LNCaP clone FGC (cell line): ENCODE measurements around the gene PLEKHG7.

Experiments used
- DNase-seq: peaks from one replicate; pipeline ENCODE4 v3.0.0-alpha.2; 2011; ENCODE audit warnings: low read depth
- H3K4me3 ChIP-seq: 2 replicates; pipeline ENCODE4 v1.5.1; 2011; ENCODE audit warnings: mild to moderate bottlenecking, low read depth, low read length, control low read depth
- TF ChIP-seq, protein P1 (sequence below): IDR thresholded peaks from 2 replicates; pipeline ENCODE4 v1.5.1; 2012; ENCODE audit warnings: mild to moderate bottlenecking; ENCODE audit not compliant: control insufficient read depth, insufficient read depth; ENCODE audit errors: extremely low read depth

The PLEKHG7 gene

DNA sequence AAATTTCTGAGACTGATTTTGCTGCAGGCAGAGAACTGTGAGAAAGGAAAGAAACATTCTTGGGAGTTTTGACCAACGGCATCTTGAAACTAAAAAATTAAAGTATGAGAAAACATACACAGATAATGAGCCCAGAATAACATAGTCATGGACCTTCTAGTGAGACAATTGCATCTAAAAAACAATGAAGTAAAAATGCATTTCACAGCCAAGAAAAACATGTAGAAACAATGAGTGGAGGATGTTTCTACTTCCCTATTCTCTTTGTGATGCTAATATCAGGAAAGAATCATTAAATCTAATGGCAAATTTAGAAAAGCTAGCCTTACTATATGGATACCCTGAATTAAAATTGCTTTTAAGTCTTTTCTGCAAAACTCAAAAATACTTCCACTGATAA, 12.2 kb upstream of the PLEKHG7 start:
- TF ChIP-seq, protein P1, sequence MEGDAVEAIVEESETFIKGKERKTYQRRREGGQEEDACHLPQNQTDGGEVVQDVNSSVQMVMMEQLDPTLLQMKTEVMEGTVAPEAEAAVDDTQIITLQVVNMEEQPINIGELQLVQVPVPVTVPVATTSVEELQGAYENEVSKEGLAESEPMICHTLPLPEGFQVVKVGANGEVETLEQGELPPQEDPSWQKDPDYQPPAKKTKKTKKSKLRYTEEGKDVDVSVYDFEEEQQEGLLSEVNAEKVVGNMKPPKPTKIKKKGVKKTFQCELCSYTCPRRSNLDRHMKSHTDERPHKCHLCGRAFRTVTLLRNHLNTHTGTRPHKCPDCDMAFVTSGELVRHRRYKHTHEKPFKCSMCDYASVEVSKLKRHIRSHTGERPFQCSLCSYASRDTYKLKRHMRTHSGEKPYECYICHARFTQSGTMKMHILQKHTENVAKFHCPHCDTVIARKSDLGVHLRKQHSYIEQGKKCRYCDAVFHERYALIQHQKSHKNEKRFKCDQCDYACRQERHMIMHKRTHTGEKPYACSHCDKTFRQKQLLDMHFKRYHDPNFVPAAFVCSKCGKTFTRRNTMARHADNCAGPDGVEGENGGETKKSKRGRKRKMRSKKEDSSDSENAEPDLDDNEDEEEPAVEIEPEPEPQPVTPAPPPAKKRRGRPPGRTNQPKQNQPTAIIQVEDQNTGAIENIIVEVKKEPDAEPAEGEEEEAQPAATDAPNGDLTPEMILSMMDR, result no peak
- DNase-seq, result no peak
- H3K4me3 ChIP-seq, result no peak overlapping the region

DNA sequence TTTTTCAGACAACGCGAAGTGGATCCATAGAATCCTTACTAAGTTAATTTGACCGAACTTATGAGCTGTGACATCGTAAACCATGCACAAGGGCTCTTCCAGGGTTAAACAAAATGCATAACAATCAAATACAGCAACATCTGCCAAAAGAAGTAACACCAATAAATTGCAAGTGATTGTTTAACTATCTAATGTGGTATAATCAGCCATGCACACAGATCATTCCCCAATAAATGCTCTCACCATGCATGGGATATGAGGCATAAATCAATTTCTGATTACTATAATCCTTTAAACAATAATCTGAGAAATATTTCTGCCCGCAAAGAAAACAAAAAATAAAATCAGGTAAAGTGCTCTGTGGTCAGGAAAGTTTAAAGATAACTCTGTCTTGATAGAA, 7.7 kb upstream of the PLEKHG7 start:
- H3K4me3 ChIP-seq, result no peak overlapping the region
- DNase-seq, result no peak
- TF ChIP-seq, protein P1, result no peak

DNA sequence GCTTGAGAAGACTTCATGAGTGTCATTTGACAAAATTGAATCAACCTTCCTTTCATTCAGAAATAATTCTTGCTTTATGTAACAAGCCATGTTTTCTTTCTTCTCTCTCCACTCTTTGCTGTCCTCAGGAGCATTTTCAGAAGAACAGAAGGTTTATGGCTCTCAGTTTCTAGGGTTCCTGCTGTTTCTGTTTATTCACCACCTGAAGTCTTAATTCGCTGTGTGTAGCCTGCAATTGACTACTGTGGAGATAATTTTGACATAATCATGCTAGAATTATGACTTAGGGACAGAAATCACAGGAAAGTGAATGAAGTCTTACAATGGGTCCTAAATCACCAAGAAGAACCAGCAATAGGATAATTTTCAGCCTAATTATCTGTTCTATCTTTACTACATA, 7.2 kb upstream of the PLEKHG7 start:
- no peak overlapping the region for H3K4me3 ChIP-seq
- TF ChIP-seq, protein P1, result no peak
- DNase-seq, result no peak

DNA sequence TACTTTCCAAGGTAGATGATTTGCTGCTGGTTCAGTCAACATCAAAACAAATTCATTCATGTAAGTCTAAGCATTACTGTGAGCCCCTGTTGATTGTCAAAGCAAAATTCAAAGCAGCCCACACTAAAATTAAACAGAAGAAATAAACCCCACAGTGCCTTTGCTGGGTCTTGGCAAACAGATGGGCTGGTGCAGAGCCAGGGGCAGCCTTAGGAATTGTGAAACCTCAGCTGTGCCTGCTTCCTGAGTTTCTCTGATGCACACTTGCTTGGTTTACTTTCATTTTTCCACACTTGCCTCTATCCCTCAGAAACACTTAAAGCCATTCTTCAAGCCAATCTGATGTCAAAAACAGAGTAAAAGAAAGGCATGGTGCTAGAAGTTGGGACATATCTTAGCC, 6.6 kb upstream of the PLEKHG7 start:
- H3K4me3 ChIP-seq, result no peak overlapping the region
- TF ChIP-seq, protein P1, result no peak
- DNase-seq, result no peak

DNA sequence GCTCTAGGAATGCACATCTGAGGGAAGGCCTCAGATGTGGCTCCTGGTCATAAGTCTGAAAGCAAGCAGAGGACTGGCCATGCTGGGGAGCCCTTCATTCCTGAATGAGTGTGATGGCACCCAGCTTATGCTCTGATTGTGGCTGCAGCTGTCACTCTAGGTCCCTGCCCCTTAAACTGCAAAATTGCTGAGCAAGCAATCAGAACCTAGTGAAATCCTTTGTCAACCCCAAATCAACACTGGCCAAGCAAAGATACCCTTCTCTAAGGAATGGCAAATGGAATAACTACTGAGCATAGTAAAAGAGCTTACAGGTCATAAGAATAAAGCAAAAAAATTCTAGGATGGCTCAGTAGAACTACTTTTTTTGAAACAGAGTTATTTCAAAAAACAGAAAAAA, 4.3 kb upstream of the PLEKHG7 start:
- H3K4me3 ChIP-seq, result no peak overlapping the region
- no peak for DNase-seq
- TF ChIP-seq, protein P1, result no peak

DNA sequence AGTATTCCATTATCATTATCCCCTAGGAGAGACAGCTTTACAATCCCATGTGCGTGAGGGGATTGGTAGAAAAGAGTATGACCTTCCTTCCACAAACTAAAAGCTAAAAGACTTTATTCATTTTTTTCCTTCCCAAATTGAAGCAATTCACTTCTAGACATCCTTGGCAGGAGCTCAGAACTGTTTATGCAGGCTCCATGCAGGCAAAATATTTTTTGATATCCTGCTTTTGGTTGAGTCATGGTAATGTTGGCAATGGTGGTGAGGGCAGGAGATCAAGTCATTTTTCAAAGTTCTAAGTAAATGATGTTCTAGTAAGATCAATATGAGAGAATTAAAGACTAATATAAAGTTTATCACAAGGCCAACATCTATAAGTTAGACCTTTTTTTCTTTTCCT, 1.3 kb upstream of the PLEKHG7 start:
- H3K4me3 ChIP-seq, result no peak overlapping the region
- TF ChIP-seq, protein P1, result no peak
- no peak for DNase-seq

DNA sequence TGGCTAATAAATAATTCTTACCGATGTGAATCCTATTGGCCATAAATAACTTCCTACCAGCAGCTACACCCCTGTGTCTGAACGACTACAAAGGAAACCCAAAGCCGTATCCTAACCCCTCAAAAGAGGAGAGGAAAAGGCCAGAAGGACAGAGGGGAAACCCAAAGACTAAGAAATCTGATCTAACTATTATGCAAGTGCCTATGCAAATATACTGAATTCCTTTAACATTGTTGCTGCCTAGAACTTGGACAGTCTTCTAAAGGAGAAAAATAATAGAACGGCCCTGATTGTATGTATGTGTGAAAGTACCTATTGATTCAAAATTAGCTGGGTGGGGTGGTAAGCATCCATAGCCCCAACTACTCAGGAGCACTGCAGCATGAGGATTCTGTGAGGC, 997 bp downstream of the PLEKHG7 start:
- no peak for DNase-seq
- no peak overlapping the region for H3K4me3 ChIP-seq
- TF ChIP-seq, protein P1, result no peak
